Left ventricle myocardium inferior (tissue), 1 donor: ENCODE data around the gene PPP1R8. TPM values are rescaled to one million over a fixed set of nuclear protein-coding genes. Genes with fewer than 3 reads are reported as not detected.
"Not testable (repeated sequence)": the region's sequence is repeated elsewhere in the genome, so short reads cannot be mapped to it uniquely, and the experiment has no call there.

ENCODE experiments used
- DNase-seq: peaks from one replicate; pipeline ENCODE4 v3.0.0-alpha.2; 2020
- H3K27ac ChIP-seq: fragments of 200-600 bp; replicated peaks from 2 replicates; pipeline ENCODE4 v1.8.0; 2021
- H3K27me3 ChIP-seq: fragments of 200-600 bp; 2 replicates; pipeline ENCODE4 v1.8.0; 2021; ENCODE audit warnings: low read depth
- H3K36me3 ChIP-seq: fragments of 200-600 bp; 2 replicates; pipeline ENCODE4 v1.8.0; 2021
- H3K4me1 ChIP-seq: fragments of 200-600 bp; 2 replicates; pipeline ENCODE4 v1.8.0; 2021
- H3K4me3 ChIP-seq: fragments of 200-600 bp; 2 replicates; pipeline ENCODE4 v1.8.0; 2021; ENCODE audit warnings: mild to moderate bottlenecking, moderate library complexity
- H3K9me3 ChIP-seq: fragments of 200-600 bp; replicated peaks from 2 replicates; pipeline ENCODE4 v1.8.0; 2021
- intact Hi-C: fragments of 100-400 bp; cut with micrococcal nuclease; formaldehyde crosslinking; loops from one replicate; pipeline ENCODE4 v1.11.0; 2022
- total RNA-seq: library from RNA; stranded (reverse); fragmentation: NEBNext Ultra II Directional; extraction: Animal tissue kit (Norgen Biotek cat#: 25700); gene quantifications from one replicate; pipeline ENCODE4 v1.2.1, GENCODE V29; 2021
- TF ChIP-seq, protein P1 (sequence below): fragments of 200-600 bp; IDR thresholded peaks from 2 replicates; pipeline ENCODE4 v1.8.0; 2021; ENCODE audit warnings: antibody characterized with exemption, mild to moderate bottlenecking, borderline replicate concordance
- donor health status: DM: no; HTN: yes; CAD: no; lungs with severe emphysema.

PPP1R8 gene
- total RNA-seq, 1 donor from 2014 or later: 24.0 TPM

DNA sequence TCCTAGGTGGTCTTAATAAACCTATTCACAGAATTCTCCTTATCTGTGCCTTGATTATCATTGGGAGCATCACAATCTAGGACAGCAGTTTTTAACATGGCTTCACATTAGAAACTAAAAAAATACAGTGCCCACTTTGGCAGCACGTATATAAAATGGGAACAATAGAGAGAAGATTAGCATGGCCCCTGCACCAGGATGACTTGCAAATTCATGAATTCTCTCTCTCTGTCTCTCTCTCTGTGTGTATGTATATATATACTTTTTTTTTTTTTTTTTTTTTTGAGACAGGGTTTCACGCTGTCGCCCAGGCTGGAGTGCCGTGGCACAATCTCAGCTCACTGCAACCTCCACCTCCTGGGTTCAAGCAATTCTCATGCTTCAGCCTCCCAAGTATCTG is 6.2 kb upstream of the PPP1R8 start:
- H3K9me3 ChIP-seq: no peaks in the 10 kb centered on the region
- no peaks in the 10 kb centered on the region for H3K27me3 ChIP-seq
- no peak overlapping the region for H3K4me3 ChIP-seq
- H3K27ac ChIP-seq: no peak overlapping the region
- TF ChIP-seq, protein P1, sequence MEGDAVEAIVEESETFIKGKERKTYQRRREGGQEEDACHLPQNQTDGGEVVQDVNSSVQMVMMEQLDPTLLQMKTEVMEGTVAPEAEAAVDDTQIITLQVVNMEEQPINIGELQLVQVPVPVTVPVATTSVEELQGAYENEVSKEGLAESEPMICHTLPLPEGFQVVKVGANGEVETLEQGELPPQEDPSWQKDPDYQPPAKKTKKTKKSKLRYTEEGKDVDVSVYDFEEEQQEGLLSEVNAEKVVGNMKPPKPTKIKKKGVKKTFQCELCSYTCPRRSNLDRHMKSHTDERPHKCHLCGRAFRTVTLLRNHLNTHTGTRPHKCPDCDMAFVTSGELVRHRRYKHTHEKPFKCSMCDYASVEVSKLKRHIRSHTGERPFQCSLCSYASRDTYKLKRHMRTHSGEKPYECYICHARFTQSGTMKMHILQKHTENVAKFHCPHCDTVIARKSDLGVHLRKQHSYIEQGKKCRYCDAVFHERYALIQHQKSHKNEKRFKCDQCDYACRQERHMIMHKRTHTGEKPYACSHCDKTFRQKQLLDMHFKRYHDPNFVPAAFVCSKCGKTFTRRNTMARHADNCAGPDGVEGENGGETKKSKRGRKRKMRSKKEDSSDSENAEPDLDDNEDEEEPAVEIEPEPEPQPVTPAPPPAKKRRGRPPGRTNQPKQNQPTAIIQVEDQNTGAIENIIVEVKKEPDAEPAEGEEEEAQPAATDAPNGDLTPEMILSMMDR: no peak
- no peaks in the 10 kb centered on the region for H3K4me1 ChIP-seq
- H3K36me3 ChIP-seq: peaks cover 55% of the 10 kb centered on the region
- intact Hi-C loops: no loop called here
- DNase-seq: no peak

DNA sequence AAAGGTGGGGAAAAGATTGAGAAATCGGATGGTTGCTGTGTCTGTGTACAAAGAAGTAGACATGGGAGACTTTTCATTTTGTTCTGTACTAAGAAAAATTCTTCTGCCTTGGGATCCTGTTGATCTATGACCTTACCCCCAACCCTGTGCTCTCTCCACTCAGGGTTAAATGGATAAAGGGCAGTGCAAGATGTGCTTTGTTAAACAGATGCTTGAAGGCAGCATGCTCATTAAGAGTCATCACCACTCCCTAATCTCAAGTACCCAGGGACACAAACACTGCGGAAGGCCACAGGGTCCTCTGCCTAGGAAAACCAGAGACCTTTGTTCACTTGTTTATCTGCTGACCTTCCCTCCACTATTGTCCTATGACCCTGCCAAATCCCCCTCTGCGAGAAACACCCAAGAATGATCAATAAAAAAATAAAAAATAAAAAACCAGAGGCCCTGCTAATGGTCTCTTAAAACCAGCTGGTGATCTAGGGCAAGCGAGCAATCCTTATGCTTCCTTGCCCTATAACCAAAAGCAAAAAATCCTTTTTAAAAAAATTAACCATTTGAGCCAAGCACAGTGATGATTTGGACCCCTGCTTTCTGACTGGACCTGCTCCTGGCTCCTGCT is 1.1 kb upstream of the PPP1R8 start:
- H3K9me3 ChIP-seq, DNase-seq, H3K27me3 ChIP-seq, intact Hi-C loops: not testable (repeated sequence)
- Histone ChIP-seq H3K27ac (peak overlapping the region; percentile 95), H3K4me3 (peak overlapping the region; percentile 89), H3K4me1 (peaks cover 31% of the 10 kb centered on the region), H3K36me3 (peaks cover 27% of the 10 kb centered on the region)

DNA sequence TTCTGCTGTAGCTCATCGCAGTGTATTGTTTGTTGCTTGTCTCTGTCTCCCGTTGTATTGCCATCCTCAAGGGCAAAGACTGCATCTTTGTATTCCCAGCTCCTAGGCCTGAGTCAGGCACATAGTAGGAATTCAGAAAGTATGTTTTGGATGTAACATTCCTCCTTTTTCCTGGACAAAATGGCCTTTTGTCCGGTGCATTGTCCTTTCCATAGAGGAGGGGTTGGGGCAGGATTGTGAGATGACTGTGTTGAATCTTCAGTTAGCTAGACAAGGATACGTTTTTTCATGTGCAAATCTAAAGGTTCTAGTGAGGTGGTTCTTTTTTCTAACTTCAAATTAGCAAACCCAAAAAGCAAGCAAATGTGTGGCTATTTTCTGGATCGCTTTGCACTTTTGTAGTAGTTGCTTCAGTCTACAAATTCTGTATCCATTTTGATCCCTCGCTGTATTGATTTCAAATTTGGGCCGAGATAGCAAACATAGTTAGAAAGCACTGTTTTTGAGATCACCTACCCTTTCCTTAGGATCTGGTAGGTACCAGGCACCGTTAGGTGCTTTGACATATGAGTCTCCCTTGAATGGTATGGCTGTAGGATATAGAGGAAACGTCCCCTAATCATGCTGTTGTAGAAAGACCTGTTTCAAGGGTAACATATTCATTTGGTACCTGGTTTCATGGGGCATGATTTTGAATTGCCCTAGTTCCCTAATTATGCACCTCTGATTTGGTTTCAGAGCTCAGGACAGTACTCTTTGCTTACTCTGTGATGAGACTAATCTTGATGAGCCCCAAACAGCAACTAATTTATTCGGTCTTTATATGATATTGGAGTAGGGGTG is 1.2 kb downstream of the PPP1R8 start:
- no peaks in the 10 kb centered on the region for H3K27me3 ChIP-seq
- no peak overlapping the region for H3K27ac ChIP-seq
- intact Hi-C loops: no loop called here
- H3K9me3 ChIP-seq: no peaks in the 10 kb centered on the region
- H3K4me3 ChIP-seq: peak overlapping the region; percentile 89
- TF ChIP-seq, protein P1: no peak
- H3K36me3 ChIP-seq: peaks cover 19% of the 10 kb centered on the region
- DNase-seq: no peak
- peaks cover 40% of the 10 kb centered on the region for H3K4me1 ChIP-seq

DNA sequence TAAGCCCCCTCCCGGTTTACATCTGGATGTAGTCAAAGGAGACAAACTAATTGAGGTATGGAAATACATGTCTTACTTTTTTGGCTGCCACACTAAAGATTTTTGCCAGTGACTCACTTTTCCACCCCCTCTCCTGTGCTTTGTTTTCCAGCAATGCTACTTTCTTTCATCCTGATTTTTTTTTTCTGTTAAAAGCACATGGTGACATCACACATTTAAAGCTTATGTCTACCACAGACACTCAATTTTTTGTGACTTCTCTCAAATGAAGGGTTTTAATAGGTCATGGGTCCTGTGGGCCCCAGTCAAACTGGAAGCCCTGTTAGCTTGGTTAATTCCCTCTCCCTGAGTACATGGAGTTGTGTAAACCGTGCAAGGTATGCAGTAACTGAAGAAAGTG is 2.2 kb downstream of the PPP1R8 start:
- H3K4me1 ChIP-seq: peaks cover 40% of the 10 kb centered on the region
- TF ChIP-seq, protein P1: no peak
- H3K27me3 ChIP-seq: no peaks in the 10 kb centered on the region
- intact Hi-C loops: no loop called here
- no peak for DNase-seq
- H3K4me3 ChIP-seq: no peak overlapping the region
- no peaks in the 10 kb centered on the region for H3K9me3 ChIP-seq
- H3K27ac ChIP-seq: no peak overlapping the region
- peaks cover 19% of the 10 kb centered on the region for H3K36me3 ChIP-seq

DNA sequence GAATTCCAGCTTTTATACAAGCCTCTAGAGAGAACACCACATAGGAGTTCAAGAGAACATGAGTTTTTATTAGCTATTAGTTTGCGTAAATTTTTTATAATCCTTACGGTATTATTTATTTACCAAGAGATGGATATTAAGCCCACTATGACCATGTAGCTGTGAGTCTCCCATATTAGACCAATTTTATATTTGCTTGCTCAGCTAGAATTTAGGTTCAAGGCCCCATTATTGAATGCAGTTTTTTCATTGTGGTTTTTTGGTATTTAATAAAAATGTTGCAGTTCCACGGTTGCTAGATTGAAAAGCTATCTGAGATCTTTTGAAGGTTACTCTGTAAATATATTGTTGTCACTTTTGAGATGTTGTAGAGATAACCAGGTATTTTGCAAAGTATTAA is 2.9 kb downstream of the PPP1R8 start:
- H3K4me1 ChIP-seq: peaks cover 40% of the 10 kb centered on the region
- TF ChIP-seq, protein P1: no peak

DNA sequence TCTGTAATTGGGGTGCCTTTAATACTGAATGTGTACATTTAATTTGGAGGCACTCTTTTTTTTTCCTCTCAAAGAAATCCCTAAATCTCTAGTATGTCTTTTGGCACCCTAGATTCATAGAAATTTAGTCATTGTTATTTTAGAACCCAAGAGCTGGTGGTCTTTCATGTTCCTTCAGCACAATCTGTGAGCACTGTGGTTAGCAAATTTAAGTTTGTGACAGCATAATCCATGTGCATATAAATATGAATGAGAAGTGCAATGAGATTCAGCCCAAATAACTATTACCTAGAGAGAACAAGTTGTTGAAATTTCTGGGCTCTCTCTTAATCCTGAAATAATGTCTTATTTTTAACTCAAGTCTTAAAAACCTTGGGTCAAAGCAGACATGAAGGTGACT is 4.5 kb downstream of the PPP1R8 start:
- no peak for DNase-seq

More for the DNA sequence above, 2.9 kb downstream of the PPP1R8 start:
- H3K4me3 ChIP-seq: no peak overlapping the region
- no peaks in the 10 kb centered on the region for H3K27me3 ChIP-seq
- no peak overlapping the region for H3K27ac ChIP-seq
- DNase-seq: no peak
- intact Hi-C loops: no loop called here
- peaks cover 19% of the 10 kb centered on the region for H3K36me3 ChIP-seq
- no peaks in the 10 kb centered on the region for H3K9me3 ChIP-seq

More for the DNA sequence above, 4.5 kb downstream of the PPP1R8 start:
- H3K4me3 ChIP-seq: no peak overlapping the region
- intact Hi-C loops: no loop called here
- H3K36me3 ChIP-seq: peaks cover 34% of the 10 kb centered on the region
- H3K9me3 ChIP-seq: no peaks in the 10 kb centered on the region
- H3K4me1 ChIP-seq: peaks cover 40% of the 10 kb centered on the region
- H3K27ac ChIP-seq: no peak overlapping the region
- TF ChIP-seq, protein P1: no peak
- no peaks in the 10 kb centered on the region for H3K27me3 ChIP-seq
